Testis (tissue), 2 donors: ENCODE measurements around the gene GDPD5.

Experiments
- CTCF ChIP-seq, 3 experiments: fragments of 450-650 bp in 2 of 3; fragments of 200-600 bp in 1 of 3; sonication (generic) in 1 of 3; IDR thresholded peaks; one replicate each; pipeline ENCODE4 v1.5.1; 2016 to 2019; ENCODE audit warnings: antibody characterized with exemption in 3 of 3, mild to moderate bottlenecking in 2 of 3, moderate library complexity in 1 of 3
- POLR2A ChIP-seq: fragments of 450-650 bp; IDR thresholded peaks from one replicate; pipeline ENCODE4 v1.6.1; 2017; ENCODE audit warnings: antibody characterized with exemption, mild to moderate bottlenecking, moderate library complexity

- TF ChIP-seq CTCF (IDR thresholded peaks at IDR 0.05) (no peak), POLR2A (no peak)
These were observed 64.6 kb downstream of the GDPD5 start for GRCh38 chr11:75461151-75461550.
